Activated B cell treated with CpG ODN at 0.5 μM for 24 hours (primary cell): ENCODE data around the gene GPR33. TPM values are rescaled to one million over a fixed set of nuclear protein-coding genes. Genes with fewer than 3 reads are reported as not detected.

Source experiments
- ATAC-seq: fragments of 200-7000 bp; cut with Tn5 transposase; one replicate; pipeline ENCODE4 v1.10.0; 2021; ENCODE audit warnings: low read depth, mild to moderate bottlenecking, moderate library complexity
- CTCF ChIA-PET: fragments of 350-600 bp; sonication (Branson Sonifier 250); formaldehyde crosslinking; loops from one replicate; lab custom pipeline; 2021; ENCODE audit warnings: antibody characterized with exemption; lab: Charles Lee
- POLR2A ChIA-PET: fragments of 350-600 bp; sonication (Branson Sonifier 250); formaldehyde crosslinking; loops from one replicate; lab custom pipeline; 2021; ENCODE audit warnings: antibody characterized with exemption; lab: Charles Lee
- DNase-seq: peaks from one replicate; pipeline ENCODE4 v3.0.0; 2022
- H3K27ac Mint-ChIP-seq: one replicate; pipeline ENCODE4 v1.8.0; 2020; ENCODE audit warnings: mixed read lengths
- H3K27me3 Mint-ChIP-seq: one replicate; pipeline ENCODE4 v1.8.0; 2021; ENCODE audit warnings: mixed read lengths
- H3K36me3 Mint-ChIP-seq: one replicate; pipeline ENCODE4 v1.8.0; 2021; ENCODE audit warnings: low read depth, mixed read lengths
- H3K4me1 Mint-ChIP-seq: one replicate; pipeline ENCODE4 v1.8.0; 2021; ENCODE audit warnings: mixed read lengths
- H3K4me3 Mint-ChIP-seq: one replicate; pipeline ENCODE4 v1.8.0; 2020; ENCODE audit warnings: mild to moderate bottlenecking, mixed read lengths
- H3K9me3 Mint-ChIP-seq: one replicate; pipeline ENCODE4 v1.8.0; 2020; ENCODE audit warnings: mixed read lengths
- intact Hi-C: fragments of 100-400 bp; cut with micrococcal nuclease; formaldehyde crosslinking; loops from one replicate; pipeline ENCODE4 v1.15.1; 2024
- total RNA-seq: library from RNA; stranded (reverse); gene quantifications from 2 replicates; pipeline ENCODE4 v1.2.3, GENCODE V29; 2022
- TF ChIP-seq, protein P1 (sequence below): fragments of 200-600 bp; IDR thresholded peaks from one replicate; pipeline ENCODE4 v1.8.0; 2022; ENCODE audit warnings: antibody characterized with exemption, mild to moderate bottlenecking

The GPR33 gene
- total RNA-seq, 1 donor from 2014 or later: not detected

- Mint-ChIP-seq H3K27ac (no peak overlapping the region), H3K9me3 (peaks cover 3% of the 10 kb centered on the region), H3K4me3 (no peak overlapping the region), H3K36me3 (no peaks in the 10 kb centered on the region), H3K27me3 (no peaks in the 10 kb centered on the region), H3K4me1 (no peaks in the 10 kb centered on the region)
- no peak for ATAC-seq
- intact Hi-C loops: no loop called here
- DNase-seq: no peak
- TF ChIP-seq, protein P1, sequence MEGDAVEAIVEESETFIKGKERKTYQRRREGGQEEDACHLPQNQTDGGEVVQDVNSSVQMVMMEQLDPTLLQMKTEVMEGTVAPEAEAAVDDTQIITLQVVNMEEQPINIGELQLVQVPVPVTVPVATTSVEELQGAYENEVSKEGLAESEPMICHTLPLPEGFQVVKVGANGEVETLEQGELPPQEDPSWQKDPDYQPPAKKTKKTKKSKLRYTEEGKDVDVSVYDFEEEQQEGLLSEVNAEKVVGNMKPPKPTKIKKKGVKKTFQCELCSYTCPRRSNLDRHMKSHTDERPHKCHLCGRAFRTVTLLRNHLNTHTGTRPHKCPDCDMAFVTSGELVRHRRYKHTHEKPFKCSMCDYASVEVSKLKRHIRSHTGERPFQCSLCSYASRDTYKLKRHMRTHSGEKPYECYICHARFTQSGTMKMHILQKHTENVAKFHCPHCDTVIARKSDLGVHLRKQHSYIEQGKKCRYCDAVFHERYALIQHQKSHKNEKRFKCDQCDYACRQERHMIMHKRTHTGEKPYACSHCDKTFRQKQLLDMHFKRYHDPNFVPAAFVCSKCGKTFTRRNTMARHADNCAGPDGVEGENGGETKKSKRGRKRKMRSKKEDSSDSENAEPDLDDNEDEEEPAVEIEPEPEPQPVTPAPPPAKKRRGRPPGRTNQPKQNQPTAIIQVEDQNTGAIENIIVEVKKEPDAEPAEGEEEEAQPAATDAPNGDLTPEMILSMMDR: no peak
- POLR2A ChIA-PET: no interaction called here
- CTCF ChIA-PET: no interaction called here
These were observed 14.0 kb upstream of the GPR33 start for GRCh38 chr14:31501870-31502269.

DNA sequence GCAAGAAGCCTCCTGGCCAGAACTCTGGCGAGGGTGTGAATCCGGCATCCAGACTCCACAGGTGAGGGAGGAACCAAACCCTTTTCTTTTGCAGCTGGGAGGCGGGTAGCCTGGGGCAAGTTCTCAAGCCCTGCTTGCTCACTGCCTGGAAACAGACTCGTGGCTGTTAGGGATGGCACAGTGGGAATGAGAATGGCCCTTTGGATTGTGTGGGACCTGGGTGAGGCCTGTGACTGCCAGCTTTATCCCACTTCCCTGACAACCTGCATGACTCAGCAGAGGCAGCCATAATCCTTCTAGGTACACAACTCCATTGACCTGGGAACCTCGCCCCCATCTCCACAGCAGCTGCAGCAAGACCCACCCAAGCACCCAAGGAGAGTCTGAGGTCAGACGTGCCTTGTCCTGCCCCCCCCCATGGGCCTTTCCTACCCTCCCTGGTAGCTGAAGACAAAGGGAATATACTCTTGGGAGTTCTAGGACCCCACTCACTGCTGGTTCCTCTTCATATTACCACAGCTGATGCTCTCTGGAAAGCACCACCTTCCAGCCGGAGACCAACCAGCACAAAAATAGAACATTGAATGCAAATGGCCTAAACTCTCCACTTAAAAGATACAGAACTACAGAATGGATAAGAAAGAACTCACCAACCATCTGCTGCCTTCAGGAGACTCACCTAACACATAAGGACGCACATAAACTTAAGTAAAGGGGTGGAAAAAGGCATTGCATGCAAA lies 5.1 kb upstream of the GPR33 start:
- TF ChIP-seq, protein P1: no peak
- DNase-seq (no peak), ATAC-seq (peak; percentile 26)
- peak overlapping the region; percentile 69 for H3K27ac Mint-ChIP-seq
- intact Hi-C loops: no loop called here
- H3K27me3 Mint-ChIP-seq: no peaks in the 10 kb centered on the region
- H3K4me1 Mint-ChIP-seq: peaks cover 59% of the 10 kb centered on the region
- no peaks in the 10 kb centered on the region for H3K36me3 Mint-ChIP-seq
- POLR2A ChIA-PET: interaction anchor here (0.6 to 1.9 kb wide), 3 partner anchors 12 to 1635 kb away, joined by 3 to 5 read pairs (median 4); partner anchors contain the start of gene DTD2
- CTCF ChIA-PET: no interaction called here
- H3K9me3 Mint-ChIP-seq: peaks cover 2% of the 10 kb centered on the region
- H3K4me3 Mint-ChIP-seq: peak overlapping the region; percentile 69

GRCh38 chr14:31489691-31490090 lies 1.9 kb upstream of the GPR33 start:
- no peaks in the 10 kb centered on the region for H3K27me3 Mint-ChIP-seq
- H3K36me3 Mint-ChIP-seq: no peaks in the 10 kb centered on the region
- peaks cover 71% of the 10 kb centered on the region for H3K4me1 Mint-ChIP-seq
- TF ChIP-seq, protein P1: no peak
- DNase-seq (no peak), ATAC-seq (peak; percentile 75)
- H3K9me3 Mint-ChIP-seq: no peaks in the 10 kb centered on the region
- peak overlapping the region; percentile 25 for H3K4me3 Mint-ChIP-seq
- CTCF ChIA-PET: no interaction called here
- H3K27ac Mint-ChIP-seq: peak overlapping the region; percentile 16
- POLR2A ChIA-PET: no interaction called here
- intact Hi-C loops: loop anchor here (1.0 to 2.0 kb wide), 3 partner anchors 32 to 71 kb away; partner anchors contain the start of genes DTD2, HEATR5A and NUBPL

DNA sequence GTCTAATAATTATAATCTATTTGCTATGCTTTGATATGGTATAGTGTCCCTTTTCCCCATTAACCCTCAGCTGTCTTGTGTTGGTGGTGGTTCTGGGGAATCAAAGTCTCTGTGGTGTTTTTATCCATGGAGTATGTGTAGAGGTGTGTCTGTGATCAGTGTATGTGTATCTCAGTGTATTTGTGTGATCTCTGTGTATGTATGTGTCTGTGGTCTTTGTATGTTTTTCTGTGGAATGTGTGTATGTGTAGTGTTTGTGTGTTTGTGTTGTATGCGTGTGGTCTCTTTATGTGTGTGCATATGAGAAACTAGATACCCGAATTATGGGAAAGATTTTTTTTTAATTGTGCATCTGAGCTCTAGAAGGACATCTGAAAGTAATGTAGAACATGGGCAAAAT lies 1.1 kb downstream of the GPR33 start:
- Mint-ChIP-seq H3K36me3 (no peaks in the 10 kb centered on the region), H3K4me1 (peaks cover 47% of the 10 kb centered on the region), H3K27ac (no peak overlapping the region), H3K9me3 (no peaks in the 10 kb centered on the region), H3K4me3 (no peak overlapping the region), H3K27me3 (no peaks in the 10 kb centered on the region)
- ChIA-PET CTCF (no interaction called here), POLR2A (interaction anchor here (1.5 kb wide), 1 partner anchor 29 kb away, joined by 3 read pairs; no protein-coding TSS in a partner anchor)
- TF ChIP-seq, protein P1: no peak
- DNase-seq (no peak), ATAC-seq (no peak)
- intact Hi-C loops: no loop called here

- Mint-ChIP-seq H3K4me1 (peaks cover 30% of the 10 kb centered on the region), H3K4me3 (no peak overlapping the region), H3K9me3 (no peaks in the 10 kb centered on the region), H3K36me3 (no peaks in the 10 kb centered on the region), H3K27me3 (no peaks in the 10 kb centered on the region), H3K27ac (no peak overlapping the region)
- CTCF ChIA-PET: no interaction called here
- DNase-seq: no peak
- intact Hi-C loops: no loop called here
- peak; percentile 37 for ATAC-seq
- TF ChIP-seq, protein P1: no peak
- POLR2A ChIA-PET: no interaction called here
These were observed 3.1 kb downstream of the GPR33 start for GRCh38 chr14:31484754-31485153.
